ENCODE data around the gene ALOX5AP. TPM values are rescaled to one million over a fixed set of nuclear protein-coding genes. Genes with fewer than 3 reads are reported as not detected.
A peak's percentile ranks its signal among the peaks of the same experiment; 100 is the strongest.

The ALOX5AP gene
- total RNA-seq, 1 donor = 0.43 TPM

- peak; percentile 40 for DNase-seq (ENCODE audit: low read depth)
- TF ChIP-seq, protein P1, sequence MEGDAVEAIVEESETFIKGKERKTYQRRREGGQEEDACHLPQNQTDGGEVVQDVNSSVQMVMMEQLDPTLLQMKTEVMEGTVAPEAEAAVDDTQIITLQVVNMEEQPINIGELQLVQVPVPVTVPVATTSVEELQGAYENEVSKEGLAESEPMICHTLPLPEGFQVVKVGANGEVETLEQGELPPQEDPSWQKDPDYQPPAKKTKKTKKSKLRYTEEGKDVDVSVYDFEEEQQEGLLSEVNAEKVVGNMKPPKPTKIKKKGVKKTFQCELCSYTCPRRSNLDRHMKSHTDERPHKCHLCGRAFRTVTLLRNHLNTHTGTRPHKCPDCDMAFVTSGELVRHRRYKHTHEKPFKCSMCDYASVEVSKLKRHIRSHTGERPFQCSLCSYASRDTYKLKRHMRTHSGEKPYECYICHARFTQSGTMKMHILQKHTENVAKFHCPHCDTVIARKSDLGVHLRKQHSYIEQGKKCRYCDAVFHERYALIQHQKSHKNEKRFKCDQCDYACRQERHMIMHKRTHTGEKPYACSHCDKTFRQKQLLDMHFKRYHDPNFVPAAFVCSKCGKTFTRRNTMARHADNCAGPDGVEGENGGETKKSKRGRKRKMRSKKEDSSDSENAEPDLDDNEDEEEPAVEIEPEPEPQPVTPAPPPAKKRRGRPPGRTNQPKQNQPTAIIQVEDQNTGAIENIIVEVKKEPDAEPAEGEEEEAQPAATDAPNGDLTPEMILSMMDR (IDR thresholded peaks at IDR 0.05; ENCODE audit: insufficient read depth, low read depth, low read length) = no peak
- H3K4me3 ChIP-seq (ENCODE audit: low read depth, low read length) = no peak overlapping the region
Observed at GRCh38 chr13:30696278-30697176, 38.8 kb upstream of the ALOX5AP start.

DNA sequence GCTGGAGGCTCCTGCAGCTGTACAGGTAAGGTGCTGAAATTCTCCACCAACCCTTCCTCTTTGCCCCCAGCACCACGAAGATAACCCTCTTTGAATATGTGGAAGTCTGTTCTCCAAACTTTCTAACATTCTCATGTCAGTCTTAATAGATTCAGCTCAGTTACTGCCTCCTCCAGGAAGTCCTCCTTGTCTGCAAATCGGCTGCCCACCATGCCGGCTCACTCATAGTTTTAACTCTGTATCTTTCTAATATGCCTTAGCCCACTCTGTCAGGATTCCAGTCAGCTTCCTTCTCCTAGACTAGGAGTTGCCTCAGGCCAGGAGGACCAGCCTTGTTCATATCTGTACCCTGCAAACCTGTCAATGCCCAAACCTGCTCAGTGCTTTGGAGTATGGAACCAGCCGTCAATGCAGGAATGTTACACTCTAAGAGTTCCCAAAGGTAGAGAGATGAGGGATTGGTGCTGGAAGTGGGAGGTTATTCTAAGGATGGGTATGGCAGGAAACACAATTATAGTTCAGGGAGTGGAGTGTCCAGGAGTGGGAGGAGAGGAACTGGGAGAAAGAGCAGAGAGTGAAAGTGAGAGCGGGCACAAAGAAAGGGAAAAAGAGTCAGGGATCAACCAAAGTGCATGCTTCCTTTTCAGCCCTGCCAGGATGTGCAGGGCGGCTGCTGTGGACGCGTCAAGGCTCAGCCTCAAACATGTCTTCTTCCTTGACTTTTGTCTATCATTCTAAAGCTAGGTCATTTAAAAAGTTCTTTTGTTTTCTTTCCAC, 38.0 kb upstream of the ALOX5AP start:
- no peak overlapping the region for H3K4me3 ChIP-seq (ENCODE audit: low read depth, low read length)
- TF ChIP-seq, protein P1 (IDR thresholded peaks at IDR 0.05; ENCODE audit: insufficient read depth, low read depth, low read length) = no peak
- no peak for DNase-seq (ENCODE audit: low read depth)

- no peak overlapping the region for H3K4me3 ChIP-seq (ENCODE audit: low read depth, low read length)
- DNase-seq (ENCODE audit: low read depth) = peak; percentile 33
Observed at GRCh38 chr13:30697996-30698401, 37.3 kb upstream of the ALOX5AP start.

DNA sequence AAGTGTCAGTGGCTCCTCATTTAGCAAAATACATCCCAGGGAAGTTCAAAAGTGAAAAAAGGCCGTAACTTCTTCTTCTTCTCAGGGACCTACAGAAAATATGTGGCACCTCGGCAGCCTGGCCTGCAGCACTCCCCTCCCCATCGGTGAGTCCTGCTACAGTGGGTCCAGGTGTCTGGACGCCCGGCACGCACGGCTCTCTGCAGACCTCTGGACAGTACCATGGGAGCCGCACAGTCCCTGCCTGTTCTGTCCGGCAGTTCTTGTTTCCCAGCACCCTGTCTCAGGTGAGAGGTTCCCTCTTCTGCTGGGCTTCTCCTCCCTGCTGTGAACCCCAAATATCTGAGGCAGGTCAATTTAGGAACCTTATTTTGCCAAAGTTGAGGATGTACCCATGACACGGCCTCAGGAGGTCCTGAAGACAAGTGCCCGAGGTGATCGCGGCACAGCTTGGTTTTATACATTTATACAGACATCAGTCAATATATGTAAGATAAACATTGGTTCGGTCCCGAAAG, 36.8 kb upstream of the ALOX5AP start:
- no peak for DNase-seq (ENCODE audit: low read depth)
- H3K4me3 ChIP-seq (ENCODE audit: low read depth, low read length) = no peak overlapping the region
- TF ChIP-seq, protein P1 (IDR thresholded peaks at IDR 0.05; ENCODE audit: insufficient read depth, low read depth, low read length) = no peak

More at GRCh38 chr13:30697996-30698401, 37.3 kb upstream of the ALOX5AP start:
- TF ChIP-seq, protein P1 (IDR thresholded peaks at IDR 0.05; ENCODE audit: insufficient read depth, low read depth, low read length) = no peak

- TF ChIP-seq, protein P1 (IDR thresholded peaks at IDR 0.05; ENCODE audit: insufficient read depth, low read depth, low read length) = no peak
Observed at GRCh38 chr13:30700364-30700763, 35.0 kb upstream of the ALOX5AP start.

GRCh38 chr13:30702006-30702405, 33.3 kb upstream of the ALOX5AP start:
- H3K4me3 ChIP-seq (ENCODE audit: low read depth, low read length) = no peak overlapping the region
- DNase-seq (ENCODE audit: low read depth) = no peak
- TF ChIP-seq, protein P1 (IDR thresholded peaks at IDR 0.05; ENCODE audit: insufficient read depth, low read depth, low read length) = no peak

More at GRCh38 chr13:30700364-30700763, 35.0 kb upstream of the ALOX5AP start:
- no peak for DNase-seq (ENCODE audit: low read depth)
- H3K4me3 ChIP-seq (ENCODE audit: low read depth, low read length) = no peak overlapping the region
